ENCODE measurements around the gene SALL3.

DNA sequence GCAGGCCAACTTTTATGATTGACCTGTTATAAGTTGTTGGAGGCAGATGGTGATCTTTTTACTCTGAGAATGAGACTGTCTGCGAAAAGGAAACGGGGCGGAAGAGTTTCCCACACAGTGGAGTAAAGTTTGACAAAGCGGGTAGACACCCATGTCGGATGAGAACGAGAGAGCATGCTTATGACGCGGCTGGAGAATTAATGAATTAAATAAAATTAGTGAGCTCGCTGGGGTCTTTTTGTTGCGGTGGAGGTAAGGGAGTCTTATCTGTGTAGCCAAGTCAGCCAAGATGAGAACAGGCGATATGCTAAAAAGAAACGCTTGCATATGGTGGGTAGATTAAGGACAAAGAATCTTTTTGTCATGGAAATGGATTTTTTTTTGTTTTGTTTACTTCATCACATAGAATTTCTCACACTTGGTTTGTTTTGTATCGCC, 1.8 kb downstream of the SALL3 start:
- TF ChIP-seq EZH2 (IDR thresholded peaks at IDR 0.05) (no peak), POLR2AphosphoS5 (IDR thresholded peaks at IDR 0.05; ENCODE audit: borderline replicate concordance, low read depth, low read length) (no peak), FOXP2 (optimal IDR thresholded peaks at IDR 0.05; ENCODE audit: control extremely low read depth, extremely low read length, insufficient read depth) (no peak)

Measured in SK-N-MC (cell line).